C4-2B (cell line): Measurements from ENCODE around the gene PPP2R2C.

Experiments used
- CTCF ChIP-seq: fragments of 450-650 bp; conservative IDR thresholded peaks from 2 replicates; pipeline ENCODE4 v1.5.1; 2017; ENCODE audit warnings: mild to moderate bottlenecking
- ZFX ChIP-seq: fragments of 450-650 bp; IDR thresholded peaks from 2 replicates; pipeline ENCODE4 v1.6.1; 2017

GRCh38 chr4:6498511-6499237, 26.3 kb upstream of the PPP2R2C start:
- TF ChIP-seq CTCF (no peak), ZFX (no peak)
